ENCODE results near the gene RMND1. TPM values are rescaled to one million over a fixed set of nuclear protein-coding genes. Genes with fewer than 3 reads are reported as not detected.

The RMND1 gene
- total RNA-seq, 2 experiments from 2014 or later, result 6.5 to 7.5 TPM

- Mint-ChIP-seq H3K9me3 (peaks cover 5% of the 10 kb centered on the region), H3K27me3 (no peaks in the 10 kb centered on the region), H3K36me3 (ENCODE audit: low read depth) (peaks cover 66% of the 10 kb centered on the region), H3K4me1 (ENCODE audit: low read depth) (peaks cover 38% of the 10 kb centered on the region), H3K27ac (peak overlapping the region; percentile 87), H3K4me3 (no peak overlapping the region)
- Histone ChIP-seq H3K4me1 (ENCODE audit: insufficient read depth, low read length) (peaks cover 15% of the 10 kb centered on the region), H3K27me3 (ENCODE audit: control insufficient read depth in 1 of 2, insufficient read depth in 2 of 2, low read length in 2 of 2) (no peaks in the 10 kb centered on the region), H3K27ac (ENCODE audit: low read depth in 1 of 2, low read length in 2 of 2) (peak overlapping the region in 1 of 2 donors; percentile 1), H3K4me3 (ENCODE audit: low read length) (no peak overlapping the region), H3K9me3 (ENCODE audit: control insufficient read depth in 1 of 2, insufficient read depth in 1 of 2, low read length in 2 of 2) (no peaks in the 10 kb centered on the region), H3K36me3 (ENCODE audit: insufficient read depth, low read length) (peaks cover 22% of the 10 kb centered on the region)
- intact Hi-C loops (cut with DNase I, micrococcal nuclease), result loop anchor here in 1 of 2 experiments (2.0 kb wide), 1 partner anchor 14 kb away; no protein-coding TSS in a partner anchor
- DNase-seq (no peak), ATAC-seq (ENCODE audit: poor library complexity) (no peak)
- ChIA-PET CTCF (no interaction called here), POLR2A (interaction anchor here (1.6 to 2.1 kb wide), 3 partner anchors 18 to 39 kb away, joined by 15 to 31 read pairs (median 18); partner anchors contain the start of genes RMND1 and ZBTB2)
- TF ChIP-seq CTCF (IDR thresholded peaks at IDR 0.05), result no peak
Measured at GRCh38 chr6:151412909-151413308, 39.0 kb downstream of the RMND1 start.

GRCh38 chr6:151409679-151410078, 42.2 kb downstream of the RMND1 start:
- no peak for TF ChIP-seq CTCF (IDR thresholded peaks at IDR 0.05)
- no peaks in the 10 kb centered on the region for H3K27me3 ChIP-seq (ENCODE audit: control insufficient read depth in 1 of 2, insufficient read depth in 2 of 2, low read length in 2 of 2)
- no peak overlapping the region for H3K27ac ChIP-seq (ENCODE audit: low read depth in 1 of 2, low read length in 2 of 2)
- Mint-ChIP-seq H3K4me3 (no peak overlapping the region), H3K4me1 (ENCODE audit: low read depth) (peaks cover 44% of the 10 kb centered on the region), H3K27ac (peak overlapping the region; percentile 4), H3K27me3 (no peaks in the 10 kb centered on the region), H3K36me3 (ENCODE audit: low read depth) (peaks cover 63% of the 10 kb centered on the region), H3K9me3 (peaks cover 5% of the 10 kb centered on the region)
- ATAC-seq (ENCODE audit: poor library complexity) (no peak), DNase-seq (no peak)
- no peaks in the 10 kb centered on the region for H3K9me3 ChIP-seq (ENCODE audit: control insufficient read depth in 1 of 2, insufficient read depth in 1 of 2, low read length in 2 of 2)
- intact Hi-C loops (cut with DNase I, micrococcal nuclease), result loop anchor here (5.0 kb wide), 2 partner anchors 38 to 43 kb away; partner anchors contain the start of gene RMND1 (in 1 of the 2)
- POLR2A ChIA-PET, result interaction anchor here (1.3 kb wide), 1 partner anchor 20 kb away, joined by 3 read pairs; no protein-coding TSS in a partner anchor
- peaks cover 15% of the 10 kb centered on the region for H3K4me1 ChIP-seq (ENCODE audit: insufficient read depth, low read length)
- H3K4me3 ChIP-seq (ENCODE audit: low read length), result no peak overlapping the region
- peaks cover 18% of the 10 kb centered on the region for H3K36me3 ChIP-seq (ENCODE audit: insufficient read depth, low read length)
- CTCF ChIA-PET, result no interaction called here

GRCh38 chr6:151409260-151409659, 42.7 kb downstream of the RMND1 start:
- intact Hi-C loops (cut with DNase I, micrococcal nuclease), result loop anchor here (5.0 kb wide), 2 partner anchors 38 to 43 kb away; partner anchors contain the start of gene RMND1 (in 1 of the 2)
- Histone ChIP-seq H3K4me3 (ENCODE audit: low read length) (no peak overlapping the region), H3K27me3 (ENCODE audit: control insufficient read depth in 1 of 2, insufficient read depth in 2 of 2, low read length in 2 of 2) (no peaks in the 10 kb centered on the region), H3K4me1 (ENCODE audit: insufficient read depth, low read length) (peaks cover 15% of the 10 kb centered on the region), H3K9me3 (ENCODE audit: control insufficient read depth in 1 of 2, insufficient read depth in 1 of 2, low read length in 2 of 2) (no peaks in the 10 kb centered on the region), H3K36me3 (ENCODE audit: insufficient read depth, low read length) (peaks cover 18% of the 10 kb centered on the region), H3K27ac (ENCODE audit: low read depth in 1 of 2, low read length in 2 of 2) (no peak overlapping the region)
- peak overlapping the region; percentile 4 for H3K27ac Mint-ChIP-seq
- no peak overlapping the region for H3K4me3 Mint-ChIP-seq
- ATAC-seq (ENCODE audit: poor library complexity) (no peak), DNase-seq (no peak)
- no peaks in the 10 kb centered on the region for H3K27me3 Mint-ChIP-seq
- H3K36me3 Mint-ChIP-seq (ENCODE audit: low read depth), result peaks cover 63% of the 10 kb centered on the region
- peaks cover 1% of the 10 kb centered on the region for H3K9me3 Mint-ChIP-seq
- no peak for TF ChIP-seq CTCF (IDR thresholded peaks at IDR 0.05)
- peaks cover 44% of the 10 kb centered on the region for H3K4me1 Mint-ChIP-seq (ENCODE audit: low read depth)
- CTCF ChIA-PET, result no interaction called here
- POLR2A ChIA-PET, result no interaction called here
